GM18502 (cell line): ENCODE data around the gene NLRP1.
A peak's percentile ranks its signal among the peaks of the same experiment; 100 is the strongest.

Source experiments
- ATAC-seq: cut with Tn5 transposase; IDR thresholded peaks from one replicate; pipeline ENCODE4 v1.9.1; 2021; ENCODE audit warnings: mild to moderate bottlenecking; ENCODE audit not compliant: unreplicated experiment, poor library complexity

The NLRP1 gene

DNA sequence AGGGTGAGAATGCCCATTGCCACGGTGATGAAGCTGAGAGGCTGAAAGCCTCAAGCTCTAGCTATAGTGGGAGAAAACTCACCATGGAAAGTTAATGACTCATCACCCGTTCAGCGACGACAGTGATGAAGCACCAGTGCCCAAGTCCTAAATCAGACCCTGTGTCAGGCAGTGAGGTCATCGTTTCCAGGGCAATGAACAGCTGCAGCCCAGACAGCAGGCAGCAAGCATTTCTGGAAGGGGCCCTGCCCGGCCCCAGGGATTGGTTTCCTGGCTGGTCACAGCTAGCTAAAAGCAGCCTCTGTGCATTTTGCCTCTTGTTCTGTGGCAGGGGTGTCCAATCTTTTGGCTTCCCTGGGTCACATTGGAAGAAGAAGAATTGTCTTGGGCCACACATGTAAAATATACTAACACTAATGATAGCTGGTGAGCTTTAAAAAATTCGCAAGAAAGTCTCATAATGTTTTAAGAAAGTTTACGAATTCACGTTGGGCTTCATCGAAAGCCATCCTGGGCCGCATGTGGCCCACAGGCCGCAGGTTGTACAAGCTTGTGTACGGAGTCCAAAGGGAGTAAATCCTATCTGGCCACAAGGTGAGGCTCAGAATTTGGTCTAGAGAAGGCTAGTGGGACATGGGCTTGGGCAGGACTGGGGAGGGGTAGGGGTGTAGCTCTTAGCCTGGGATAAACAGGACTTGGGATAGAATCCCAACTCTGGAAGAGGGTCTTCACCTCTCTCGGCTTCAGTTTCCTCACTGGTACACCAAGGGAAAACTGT lies 57.3 kb downstream of the NLRP1 start:
- ATAC-seq, result no peak

DNA sequence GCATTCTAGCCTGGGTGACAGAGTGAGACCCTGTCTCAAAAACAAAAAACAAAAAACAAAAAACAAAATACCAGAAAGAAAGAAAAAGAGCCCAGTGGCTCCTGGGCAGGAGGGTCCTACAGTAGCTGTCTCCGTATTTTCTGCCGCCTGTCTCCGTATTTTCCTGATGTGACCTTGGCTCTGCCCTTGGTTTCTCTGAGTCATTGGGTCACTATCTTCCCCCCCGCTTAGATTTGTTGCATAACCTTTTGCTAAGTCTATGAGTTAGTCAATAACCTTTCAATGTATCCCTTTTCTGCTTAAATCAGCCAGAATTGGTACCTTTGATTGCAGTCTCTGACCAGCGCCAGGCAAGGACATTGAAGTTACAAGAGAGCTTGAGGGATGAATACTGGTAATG lies 61.1 kb downstream of the NLRP1 start:
- no peak for ATAC-seq

DNA sequence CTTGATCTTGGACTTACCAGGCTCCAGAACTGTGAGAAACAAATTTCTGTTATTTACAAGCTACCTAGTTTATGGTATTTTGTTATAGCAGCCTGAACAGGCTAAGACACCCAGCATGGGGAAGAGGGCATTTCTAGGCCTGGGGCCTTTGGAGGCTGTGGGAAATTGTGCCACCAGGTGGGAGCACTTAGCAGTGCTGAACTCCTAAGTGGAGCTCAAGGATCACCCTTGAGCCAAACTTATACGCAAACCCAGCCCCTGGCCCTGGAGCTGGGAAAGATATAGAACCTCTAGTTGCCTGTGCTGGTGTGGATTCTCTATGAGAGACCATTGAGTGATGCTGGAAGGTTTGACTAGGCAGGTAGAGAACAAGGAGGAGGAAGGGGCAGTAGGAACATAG lies 61.8 kb downstream of the NLRP1 start:
- no peak for ATAC-seq

- no peak for ATAC-seq
Observed at GRCh38 chr17:5516060-5516792, 68.1 kb downstream of the NLRP1 start.

DNA sequence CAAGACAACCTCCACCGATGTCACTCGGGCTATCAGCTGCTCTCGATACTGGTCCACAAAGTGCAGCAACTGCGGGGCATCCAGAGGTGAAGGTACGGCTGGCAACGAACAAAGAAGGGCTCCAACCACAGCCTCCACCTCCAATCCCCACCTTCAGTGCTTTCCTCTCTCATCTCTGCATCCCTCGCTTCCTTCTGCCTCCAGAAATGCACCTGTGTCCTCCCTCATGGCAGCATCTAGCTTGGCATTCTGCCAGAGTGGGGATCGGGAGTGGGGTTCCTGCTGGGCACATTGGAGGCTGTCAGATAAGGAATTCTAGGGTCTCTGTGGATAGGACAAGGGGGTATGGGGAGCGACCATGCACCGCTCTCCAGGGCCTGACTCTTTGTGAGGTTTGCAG lies 69.3 kb downstream of the NLRP1 start:
- ATAC-seq, result no peak

- ATAC-seq, result no peak
Observed at GRCh38 chr17:5513628-5514027, 70.7 kb downstream of the NLRP1 start.

DNA sequence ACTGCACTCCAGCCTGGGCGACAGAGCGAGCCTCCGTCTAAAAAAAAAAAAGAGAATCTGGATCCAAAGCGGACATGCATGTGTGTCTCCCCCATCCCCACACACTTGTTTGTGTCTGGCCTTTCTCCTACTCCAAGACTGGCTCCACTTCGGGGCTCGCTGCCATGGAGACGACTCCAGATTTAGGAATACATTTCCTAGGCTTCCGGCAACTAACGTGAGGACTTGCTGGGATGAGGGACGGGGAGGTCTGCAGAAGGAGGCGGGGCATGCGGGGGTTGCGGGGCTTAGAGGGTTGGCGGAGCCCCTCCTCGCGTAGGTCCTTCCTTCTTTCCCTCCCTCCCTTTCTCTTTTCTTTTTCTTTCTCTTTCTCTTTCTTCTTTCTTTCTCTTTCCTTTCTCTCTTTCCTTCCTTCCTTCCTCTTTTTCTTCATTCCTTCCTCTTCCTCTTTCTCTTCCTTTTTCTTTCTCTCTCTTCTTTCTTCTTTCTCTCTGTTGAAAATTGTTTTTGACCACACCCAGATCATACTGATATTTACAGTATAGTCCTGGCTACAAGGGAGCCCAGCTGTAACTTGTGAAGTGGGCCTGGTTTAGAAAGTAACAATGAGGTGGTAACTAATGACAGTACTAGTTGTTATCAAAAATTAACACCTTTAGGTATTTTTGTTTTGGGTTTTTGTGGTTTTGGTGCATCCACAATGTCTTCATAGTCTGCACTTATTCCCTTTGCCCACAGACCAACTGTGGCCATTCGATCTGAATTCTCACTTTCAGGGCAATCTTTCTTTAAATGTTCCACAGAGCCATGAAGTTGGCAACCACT lies 72.7 kb downstream of the NLRP1 start:
- no peak for ATAC-seq

- no peak for ATAC-seq
Observed at GRCh38 chr17:5510771-5511170, 73.5 kb downstream of the NLRP1 start.

GRCh38 chr17:5509482-5509881 lies 74.8 kb downstream of the NLRP1 start:
- no peak for ATAC-seq

DNA sequence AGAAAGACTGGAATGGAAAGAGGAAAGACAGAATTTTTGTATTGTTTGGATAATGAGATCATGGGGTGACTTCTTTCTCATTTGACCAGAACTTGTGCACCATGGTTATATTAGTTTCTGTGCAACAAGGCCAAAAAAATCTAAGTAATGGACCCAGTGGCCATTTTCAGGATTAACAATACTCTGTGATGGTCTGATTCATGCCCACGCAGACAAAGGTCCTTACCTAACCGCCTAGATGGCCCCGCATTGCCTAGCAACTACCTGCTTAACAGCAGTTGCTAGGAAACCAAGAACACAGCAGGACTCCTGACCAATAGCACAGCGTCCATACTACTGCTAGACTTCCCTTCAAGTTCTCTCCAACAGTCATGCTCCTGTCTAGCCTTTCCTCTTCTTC lies 75.5 kb downstream of the NLRP1 start:
- no peak for ATAC-seq

- no peak for ATAC-seq
Observed at GRCh38 chr17:5506307-5506706, 78.0 kb downstream of the NLRP1 start.

DNA sequence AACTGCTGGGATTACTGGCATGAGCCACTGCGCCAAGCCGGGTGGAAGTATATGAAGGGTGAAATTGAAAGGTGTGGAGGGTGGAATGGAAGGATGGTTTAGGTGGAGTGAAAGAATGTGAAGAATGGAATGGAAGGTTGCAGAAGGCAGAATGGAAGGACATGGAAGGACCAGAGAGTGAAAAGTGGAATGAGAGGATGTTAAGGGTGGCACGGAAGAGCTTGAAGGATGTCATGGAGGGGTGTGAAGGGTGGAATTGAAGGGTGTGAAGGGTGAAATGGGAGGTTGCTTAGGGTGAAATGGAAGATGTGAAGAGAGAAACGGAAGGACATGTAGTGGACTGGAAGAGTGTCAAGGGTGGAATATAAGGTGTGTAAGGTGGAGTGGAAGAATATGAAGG lies 81.8 kb downstream of the NLRP1 start:
- no peak for ATAC-seq

GRCh38 chr17:5501685-5502084 lies 82.6 kb downstream of the NLRP1 start:
- no peak for ATAC-seq

DNA sequence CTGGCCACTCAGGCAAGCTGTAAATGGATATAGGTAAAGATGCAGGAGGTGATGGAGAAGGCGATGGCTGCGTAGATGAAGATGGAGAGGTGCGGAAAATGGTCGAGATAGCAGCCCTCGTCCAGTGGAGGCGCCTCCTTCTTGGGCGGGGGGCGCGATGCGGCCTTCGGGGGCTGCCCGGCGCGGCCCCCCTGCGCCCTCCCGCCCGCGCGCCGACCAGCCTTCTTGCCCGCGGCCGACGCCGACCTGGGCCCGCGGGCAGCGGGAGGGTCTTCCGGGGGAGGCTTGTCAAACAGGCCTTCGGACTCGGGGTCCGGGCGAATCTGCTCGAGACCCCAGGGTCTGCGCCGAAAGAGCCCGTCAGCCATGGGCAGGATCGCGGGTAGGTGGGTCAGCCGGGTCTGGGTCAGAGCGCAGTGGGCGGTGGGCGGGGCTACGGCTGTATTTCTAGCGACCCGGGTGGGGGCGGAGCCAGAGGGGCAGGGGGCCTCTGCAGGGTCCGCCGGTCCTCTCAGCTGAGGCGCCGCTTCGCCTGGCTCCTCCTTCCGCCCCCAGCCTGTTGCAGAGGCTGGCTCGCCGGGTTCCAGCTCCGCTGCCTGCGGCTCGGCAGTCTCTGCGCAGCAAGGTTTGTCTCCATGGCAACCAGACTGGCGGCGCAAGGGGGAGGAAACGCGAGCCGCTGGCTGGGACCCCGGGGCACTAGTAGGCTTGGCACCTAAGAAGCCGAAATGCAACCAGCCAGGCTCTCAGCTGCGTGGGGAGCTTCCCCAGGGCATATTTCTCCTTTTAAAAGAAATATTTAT lies 83.5 kb downstream of the NLRP1 start:
- no peak for ATAC-seq

DNA sequence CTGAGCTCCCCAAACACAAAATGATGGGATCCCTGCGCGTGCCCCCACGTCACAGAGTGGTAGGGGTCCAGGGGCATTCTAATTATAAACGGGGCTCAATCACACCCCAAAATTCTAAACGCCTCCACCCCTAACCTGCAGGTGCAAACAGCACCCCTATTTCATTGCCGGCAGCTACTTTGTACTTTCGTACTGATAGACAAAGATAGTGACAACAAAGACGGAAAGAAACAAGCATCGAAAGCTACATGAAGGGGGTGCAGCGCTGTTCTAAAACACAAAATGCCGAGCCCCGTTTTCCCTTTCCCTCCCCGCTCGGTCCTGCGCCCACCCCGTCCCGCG lies 84.1 kb downstream of the NLRP1 start:
- ATAC-seq, result no peak

DNA sequence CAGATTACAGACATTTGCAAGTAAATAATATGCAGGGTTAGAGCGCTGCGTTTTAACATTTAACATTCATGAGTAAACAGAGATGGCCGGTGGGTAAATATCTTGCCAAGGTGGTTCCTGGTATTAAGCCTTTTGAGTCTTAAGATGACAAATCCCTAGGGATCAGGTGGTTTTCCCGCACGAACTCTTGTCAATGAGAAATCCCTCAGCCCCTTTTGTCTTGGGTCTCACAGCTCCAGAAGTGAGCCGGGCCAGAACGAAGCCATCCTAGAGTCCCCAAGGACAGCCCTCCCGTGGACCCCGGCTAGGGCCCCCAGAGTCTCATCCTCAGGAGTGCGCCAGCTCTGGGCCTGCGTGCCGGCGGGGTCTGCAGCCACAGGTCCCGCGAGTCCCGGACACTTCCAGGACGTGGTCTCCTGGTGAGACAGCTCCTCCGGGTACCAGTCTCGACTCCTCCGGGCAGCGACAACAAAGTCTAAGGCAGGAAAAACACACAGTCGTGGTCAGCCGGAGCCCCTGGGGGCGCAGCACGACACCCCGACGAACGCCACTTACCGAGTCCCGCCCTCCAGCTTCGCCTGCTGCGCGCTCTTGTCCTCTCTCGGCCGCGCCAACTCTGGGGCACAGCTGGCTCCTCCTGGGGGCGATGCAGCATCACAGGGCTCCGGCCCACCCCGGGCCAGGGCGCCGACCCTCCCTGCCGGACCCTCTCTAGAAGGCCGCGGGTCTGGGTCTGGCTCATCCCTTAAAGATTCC lies 84.7 kb downstream of the NLRP1 start:
- no peak for ATAC-seq

DNA sequence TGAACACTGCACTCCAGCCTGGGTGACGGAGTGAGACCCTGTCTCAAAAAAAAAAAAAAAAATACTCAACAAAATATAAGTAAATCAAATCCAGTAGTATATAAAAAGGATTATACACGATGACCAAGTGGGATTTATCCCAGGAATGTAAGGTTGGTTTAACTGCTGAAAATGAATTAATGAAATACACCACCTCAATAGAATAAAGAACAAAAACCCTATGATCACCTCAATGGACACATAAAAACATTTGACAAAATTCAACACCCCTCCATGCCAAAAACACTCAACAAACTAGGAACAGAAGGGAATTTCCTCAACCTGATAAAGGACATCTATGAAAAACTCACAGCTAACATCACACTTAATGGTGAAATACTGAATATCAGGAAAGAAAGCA lies 91.3 kb downstream of the NLRP1 start:
- no peak for ATAC-seq

DNA sequence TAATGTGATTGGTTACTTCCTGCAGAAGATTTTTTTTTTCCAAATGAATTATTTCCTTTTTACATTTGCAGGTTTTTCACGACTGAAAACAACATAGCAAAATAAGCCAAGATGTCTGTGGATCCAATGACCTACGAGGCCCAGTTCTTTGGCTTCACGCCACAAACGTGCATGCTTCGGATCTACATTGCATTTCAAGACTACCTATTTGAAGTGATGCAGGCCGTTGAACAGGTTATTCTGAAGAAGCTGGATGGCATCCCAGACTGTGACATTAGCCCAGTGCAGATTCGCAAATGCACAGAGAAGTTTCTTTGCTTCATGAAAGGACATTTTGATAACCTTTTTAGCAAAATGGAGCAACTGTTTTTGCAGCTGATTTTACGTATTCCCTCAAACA lies 95.6 kb downstream of the NLRP1 start:
- no peak for ATAC-seq

GRCh38 chr17:5486206-5487124 lies 97.8 kb downstream of the NLRP1 start, which contains the start of gene MIS12:
Gene MIS12 (plus strand): TSS chr17:5486566. CDS start chr17:5488863, 2,297 bp downstream.
- ATAC-seq, result peak; percentile 83
